Raji (cell line): Measurements from ENCODE around the gene MAT2A.

Source experiments
- POLR2A ChIP-seq: IDR thresholded peaks from 2 replicates; pipeline ENCODE4 v1.6.1; 2011; ENCODE audit warnings: low read depth, low read length, control low read depth; ENCODE audit not compliant: insufficient read depth

Gene MAT2A

DNA sequence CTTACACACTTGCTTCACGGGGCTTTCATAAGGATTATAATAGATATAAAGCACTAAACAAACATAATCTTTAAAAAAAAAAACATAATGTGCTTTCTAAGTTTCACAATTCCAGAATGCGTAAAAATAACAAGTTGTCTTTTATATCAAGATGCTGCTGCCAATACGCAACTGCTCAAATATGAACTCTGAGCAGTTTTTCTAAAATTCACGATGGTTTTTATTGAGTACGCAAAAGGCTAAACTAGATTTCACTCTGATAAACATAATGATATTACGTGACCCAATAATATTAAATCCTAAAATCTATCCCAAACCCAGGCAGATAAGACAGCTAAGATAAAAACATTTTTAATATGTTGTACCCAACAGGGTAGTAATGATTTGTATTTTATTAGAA, 24.6 kb upstream of the MAT2A start:
- no peak for TF ChIP-seq POLR2A

DNA sequence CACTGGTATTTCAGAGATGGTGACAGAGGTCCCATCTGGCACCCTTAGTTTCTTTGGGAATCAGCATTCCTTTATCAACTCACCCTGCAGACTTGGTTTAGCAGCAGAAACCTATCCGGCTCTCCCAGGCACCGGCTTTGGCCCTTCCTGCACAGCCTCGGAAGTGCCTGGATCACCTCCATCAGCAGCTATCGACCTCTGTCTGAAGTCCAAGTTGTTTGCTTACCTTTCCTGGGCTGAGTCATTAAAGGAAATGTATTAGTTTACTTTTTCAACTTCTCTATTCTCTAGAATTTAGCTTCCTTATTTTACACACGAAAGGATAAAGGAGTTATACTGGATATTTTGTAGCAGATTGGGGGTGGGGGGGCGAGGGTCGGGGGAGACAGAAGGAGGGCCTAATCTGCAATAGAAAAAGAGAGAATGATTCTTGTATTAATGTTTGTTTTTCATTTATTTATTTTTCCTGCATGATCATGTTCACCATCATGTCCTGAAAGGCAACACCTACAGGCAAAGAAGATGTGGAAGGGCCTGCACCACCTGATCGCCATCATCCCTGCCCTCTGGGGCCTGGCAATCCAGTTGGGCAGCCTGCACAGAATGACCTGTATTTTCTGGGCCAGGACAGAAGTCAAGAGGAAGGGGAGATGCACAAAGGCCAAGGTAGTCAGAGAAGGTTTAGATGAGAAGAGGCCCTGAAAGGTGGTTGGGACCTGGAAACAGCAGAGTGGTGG, 22.1 kb upstream of the MAT2A start:
- TF ChIP-seq POLR2A: no peak

DNA sequence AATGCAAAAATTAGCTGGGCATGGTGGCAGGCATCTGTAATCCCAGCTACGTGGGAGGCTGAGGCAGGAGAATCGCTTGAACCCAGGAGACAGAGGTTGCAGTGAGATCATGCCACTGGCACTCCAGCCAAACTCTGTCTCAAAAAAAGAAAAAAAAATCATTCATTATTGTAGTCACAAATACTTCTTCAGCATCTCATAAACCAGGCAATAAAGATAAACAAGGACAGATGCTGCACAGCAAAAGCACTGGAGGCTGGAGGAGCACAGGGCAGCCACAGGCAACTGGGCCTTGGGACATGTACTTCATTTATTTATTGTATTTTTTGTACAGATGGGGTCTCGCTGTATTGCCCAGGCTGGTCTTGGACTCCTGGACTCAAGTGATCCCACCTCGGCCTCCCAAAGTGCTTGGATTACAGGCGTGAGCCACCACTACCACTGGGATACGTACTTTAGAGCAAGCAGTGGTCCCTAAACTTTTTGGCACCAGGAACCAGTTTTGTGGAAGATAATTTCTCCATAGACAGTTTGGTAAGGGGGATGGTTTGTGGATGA, 16.8 kb upstream of the MAT2A start:
- TF ChIP-seq POLR2A: no peak

GRCh38 chr2:85523062-85523902, 15.7 kb upstream of the MAT2A start:
- no peak for TF ChIP-seq POLR2A

DNA sequence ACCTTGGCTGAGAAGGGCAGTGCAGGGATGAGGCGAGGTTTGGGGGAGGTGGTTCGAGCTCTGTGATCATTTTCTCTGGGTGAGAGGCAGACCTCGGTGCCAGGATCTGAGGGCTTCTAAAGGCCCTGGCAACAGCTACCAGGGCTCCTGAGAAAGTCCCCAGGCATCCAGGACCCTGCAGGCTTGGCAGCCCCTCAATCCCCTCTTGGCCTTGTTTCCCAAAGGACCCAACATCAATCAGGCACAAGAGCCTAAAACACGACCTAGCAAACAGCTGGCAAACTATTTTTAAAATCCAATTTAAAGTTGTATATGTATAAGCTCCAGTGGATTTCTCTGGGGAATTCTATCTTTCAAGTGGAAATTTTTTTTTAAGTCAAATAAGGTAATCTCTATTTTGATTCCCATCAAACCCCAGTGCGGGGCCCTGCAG, 15.0 kb upstream of the MAT2A start:
- no peak for TF ChIP-seq POLR2A

GRCh38 chr2:85524336-85524908, 14.5 kb upstream of the MAT2A start:
- no peak for TF ChIP-seq POLR2A

DNA sequence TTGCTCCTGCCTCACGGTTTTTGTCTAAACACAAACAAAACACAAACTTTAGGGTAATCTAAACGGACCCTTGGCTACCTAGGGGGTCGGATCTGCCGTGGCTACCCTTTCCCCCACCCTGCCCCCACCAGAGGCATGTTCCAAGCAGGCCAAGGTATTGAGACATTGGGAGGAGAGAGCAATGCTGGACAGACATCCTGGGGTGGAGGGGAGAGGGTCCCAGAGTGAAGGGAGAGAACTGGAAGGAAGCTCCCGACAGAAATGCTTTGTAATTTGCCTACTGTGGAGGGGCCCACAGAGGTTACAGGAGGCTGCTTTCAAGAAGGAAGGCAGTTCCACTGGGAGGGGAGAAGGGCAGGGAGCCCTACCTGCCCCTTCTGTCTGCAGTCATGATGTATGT, 13.9 kb upstream of the MAT2A start:
- no peak for TF ChIP-seq POLR2A

DNA sequence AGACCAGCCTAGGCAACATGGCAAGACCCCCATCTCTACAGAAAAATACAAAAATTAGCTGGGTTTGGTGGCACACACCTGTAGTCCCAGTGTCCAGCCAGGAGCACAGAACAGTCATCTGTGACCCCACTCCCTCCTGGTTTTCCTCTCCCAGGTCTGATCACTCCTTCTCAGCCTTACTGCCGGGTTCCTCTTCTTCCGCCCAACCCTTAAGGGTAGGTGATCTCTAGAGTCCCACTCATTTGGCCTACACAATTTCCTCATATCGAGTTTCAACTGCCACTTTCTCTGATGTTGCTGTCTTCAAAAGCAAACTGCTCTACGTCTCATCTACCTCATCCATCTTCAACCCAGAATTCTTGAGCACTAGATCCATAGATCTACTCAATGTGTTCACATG, 13.4 kb upstream of the MAT2A start:
- TF ChIP-seq POLR2A: no peak

- no peak for TF ChIP-seq POLR2A
These were observed 11.2 kb upstream of the MAT2A start for GRCh38 chr2:85527787-85528186.

GRCh38 chr2:85528355-85528754, 10.6 kb upstream of the MAT2A start:
- TF ChIP-seq POLR2A: no peak

DNA sequence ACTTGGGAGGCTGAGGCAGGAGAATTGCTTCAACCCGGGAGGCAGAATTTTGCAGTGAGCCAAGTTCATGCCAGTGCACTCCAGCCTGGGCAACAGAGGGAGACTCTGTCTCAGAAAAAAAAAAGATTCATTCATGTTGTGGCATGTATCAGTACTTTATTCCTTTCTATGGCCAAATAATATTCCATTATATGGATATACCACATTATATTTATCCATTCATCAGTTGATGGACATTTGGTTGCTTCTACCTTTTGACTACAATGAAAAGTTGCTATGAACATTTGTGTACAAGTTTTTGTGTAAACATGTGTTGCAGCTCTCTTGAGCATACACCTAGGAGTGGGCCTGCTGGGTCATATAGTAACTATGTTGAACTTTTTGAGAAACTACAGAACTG, 9.2 kb upstream of the MAT2A start:
- TF ChIP-seq POLR2A: no peak

GRCh38 chr2:85531589-85531988, 7.4 kb upstream of the MAT2A start:
- TF ChIP-seq POLR2A: no peak

DNA sequence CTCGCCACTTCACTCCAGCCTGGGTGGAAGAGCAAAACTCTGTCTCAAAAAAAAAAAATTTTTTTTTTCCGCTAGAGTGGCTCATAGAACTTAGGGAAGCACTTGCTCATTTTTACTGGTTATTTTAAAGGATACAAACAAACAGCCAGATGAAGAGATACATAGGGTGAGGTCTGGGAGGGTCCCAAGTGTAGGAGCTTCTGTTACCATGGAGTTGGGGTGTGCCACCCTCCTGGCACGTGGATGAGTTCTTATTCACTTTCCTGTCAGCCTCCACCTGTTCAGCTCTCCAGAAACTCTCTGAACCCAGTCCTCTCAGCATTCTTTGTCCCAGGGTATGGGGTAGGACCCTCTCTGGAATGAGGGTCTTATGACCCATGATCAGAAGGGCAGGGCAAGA, 4.9 kb upstream of the MAT2A start:
- TF ChIP-seq POLR2A: no peak

DNA sequence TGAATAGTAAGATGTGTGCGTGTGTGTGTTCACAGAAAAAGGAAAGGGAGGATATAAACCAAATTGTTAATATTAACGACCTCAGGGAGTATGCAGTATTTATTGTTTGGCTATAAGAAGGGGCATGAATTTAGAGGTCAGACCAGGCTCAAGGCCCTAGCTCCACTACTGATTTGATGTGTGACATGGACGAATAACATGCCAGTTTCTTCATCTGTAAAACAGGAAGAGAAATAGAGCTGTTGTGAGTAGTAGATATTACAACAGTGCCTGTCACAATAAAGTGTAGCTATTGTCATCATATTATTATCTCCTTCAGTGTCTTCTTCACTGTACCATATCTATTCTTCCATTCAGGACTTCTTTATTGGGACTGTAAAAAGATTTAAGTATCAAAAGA, 4.1 kb upstream of the MAT2A start:
- no peak for TF ChIP-seq POLR2A

DNA sequence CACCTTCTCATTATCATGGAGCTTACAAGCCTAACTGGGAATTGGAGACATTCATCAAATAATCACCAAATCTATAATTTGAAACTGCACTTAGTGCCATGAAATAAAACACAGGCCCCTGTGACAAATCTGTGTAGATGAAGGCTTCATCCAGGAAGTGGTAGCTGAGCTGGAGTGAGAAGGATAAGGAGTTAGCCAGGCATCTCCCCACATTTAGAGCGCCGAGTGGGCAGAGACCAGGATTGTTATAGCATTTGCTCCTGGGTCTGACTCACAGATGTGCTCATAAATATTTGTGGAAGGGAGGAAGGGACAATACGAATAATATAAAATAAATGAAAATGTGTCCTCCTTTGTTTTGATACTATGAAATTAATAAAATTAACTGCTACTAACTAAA, 2.5 kb upstream of the MAT2A start:
- TF ChIP-seq POLR2A: no peak
